Fibroblast of villous mesenchyme (primary cell): ENCODE data around the gene PRKAR2B. TPM values are rescaled to one million over a fixed set of nuclear protein-coding genes. Genes with fewer than 3 reads are reported as not detected.
"Not testable (repeated sequence)": the region's sequence is repeated elsewhere in the genome, so short reads cannot be mapped to it uniquely, and the experiment has no call there.

Experiments used
- DNase-seq: peaks from one replicate; pipeline ENCODE4 v3.0.0-alpha.2; 2010; ENCODE audit warnings: low read depth
- H3K4me3 ChIP-seq: 2 replicates; pipeline ENCODE4 v1.5.1; 2011; ENCODE audit warnings: low read depth, mild to moderate bottlenecking, low read length
- total RNA-seq: library from RNA; depleted of rRNA; stranded (reverse); fragments of >200 nt; gene quantifications from 2 replicates; pipeline ENCODE4 v1.2.3, GENCODE V29; 2012
- TF ChIP-seq, protein P1 (sequence below): IDR thresholded peaks from 2 replicates; pipeline ENCODE4 v1.5.1; 2012; ENCODE audit warnings: low read depth, mild to moderate bottlenecking, low read length; ENCODE audit not compliant: insufficient read depth

The PRKAR2B gene
- total RNA-seq, 1 donor = 3.9 TPM

DNA sequence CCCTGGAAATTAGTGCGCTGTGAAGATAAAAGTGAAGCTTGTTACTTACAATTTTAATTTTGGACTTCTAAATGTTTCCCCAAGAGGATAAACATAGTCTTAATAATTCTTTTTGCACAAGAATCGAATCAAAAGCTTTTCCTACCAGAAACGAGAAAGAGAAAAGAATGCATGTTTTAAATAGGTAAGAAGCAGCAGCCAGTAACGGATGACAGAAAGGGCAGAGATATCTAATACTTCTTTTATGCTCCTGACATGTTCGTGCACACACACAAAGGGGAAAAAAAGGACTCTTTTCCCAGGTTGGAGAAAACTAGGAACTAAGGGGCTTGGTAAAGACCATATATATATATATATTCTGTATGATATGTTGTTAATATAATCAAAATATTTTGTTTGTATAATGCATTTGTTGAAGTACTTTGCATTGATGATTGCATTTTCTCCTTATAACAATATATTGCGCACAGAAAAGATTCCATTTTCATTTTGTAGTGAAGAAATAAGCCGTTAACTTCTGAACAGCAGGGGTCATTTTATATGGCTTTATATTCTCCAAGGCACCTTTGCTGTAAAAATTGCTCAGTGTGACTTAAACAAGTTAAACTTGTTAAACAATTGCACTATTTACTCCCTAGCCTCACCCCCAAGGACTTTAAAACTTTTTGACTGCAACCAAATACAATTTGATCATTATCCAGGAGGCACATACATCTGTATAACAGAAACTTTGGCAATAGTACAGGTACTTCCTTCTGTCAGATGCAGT lies 2.2 kb downstream of the PRKAR2B start:
- no peak for DNase-seq
- H3K4me3 ChIP-seq = no peak overlapping the region
- TF ChIP-seq, protein P1, sequence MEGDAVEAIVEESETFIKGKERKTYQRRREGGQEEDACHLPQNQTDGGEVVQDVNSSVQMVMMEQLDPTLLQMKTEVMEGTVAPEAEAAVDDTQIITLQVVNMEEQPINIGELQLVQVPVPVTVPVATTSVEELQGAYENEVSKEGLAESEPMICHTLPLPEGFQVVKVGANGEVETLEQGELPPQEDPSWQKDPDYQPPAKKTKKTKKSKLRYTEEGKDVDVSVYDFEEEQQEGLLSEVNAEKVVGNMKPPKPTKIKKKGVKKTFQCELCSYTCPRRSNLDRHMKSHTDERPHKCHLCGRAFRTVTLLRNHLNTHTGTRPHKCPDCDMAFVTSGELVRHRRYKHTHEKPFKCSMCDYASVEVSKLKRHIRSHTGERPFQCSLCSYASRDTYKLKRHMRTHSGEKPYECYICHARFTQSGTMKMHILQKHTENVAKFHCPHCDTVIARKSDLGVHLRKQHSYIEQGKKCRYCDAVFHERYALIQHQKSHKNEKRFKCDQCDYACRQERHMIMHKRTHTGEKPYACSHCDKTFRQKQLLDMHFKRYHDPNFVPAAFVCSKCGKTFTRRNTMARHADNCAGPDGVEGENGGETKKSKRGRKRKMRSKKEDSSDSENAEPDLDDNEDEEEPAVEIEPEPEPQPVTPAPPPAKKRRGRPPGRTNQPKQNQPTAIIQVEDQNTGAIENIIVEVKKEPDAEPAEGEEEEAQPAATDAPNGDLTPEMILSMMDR = no peak

DNA sequence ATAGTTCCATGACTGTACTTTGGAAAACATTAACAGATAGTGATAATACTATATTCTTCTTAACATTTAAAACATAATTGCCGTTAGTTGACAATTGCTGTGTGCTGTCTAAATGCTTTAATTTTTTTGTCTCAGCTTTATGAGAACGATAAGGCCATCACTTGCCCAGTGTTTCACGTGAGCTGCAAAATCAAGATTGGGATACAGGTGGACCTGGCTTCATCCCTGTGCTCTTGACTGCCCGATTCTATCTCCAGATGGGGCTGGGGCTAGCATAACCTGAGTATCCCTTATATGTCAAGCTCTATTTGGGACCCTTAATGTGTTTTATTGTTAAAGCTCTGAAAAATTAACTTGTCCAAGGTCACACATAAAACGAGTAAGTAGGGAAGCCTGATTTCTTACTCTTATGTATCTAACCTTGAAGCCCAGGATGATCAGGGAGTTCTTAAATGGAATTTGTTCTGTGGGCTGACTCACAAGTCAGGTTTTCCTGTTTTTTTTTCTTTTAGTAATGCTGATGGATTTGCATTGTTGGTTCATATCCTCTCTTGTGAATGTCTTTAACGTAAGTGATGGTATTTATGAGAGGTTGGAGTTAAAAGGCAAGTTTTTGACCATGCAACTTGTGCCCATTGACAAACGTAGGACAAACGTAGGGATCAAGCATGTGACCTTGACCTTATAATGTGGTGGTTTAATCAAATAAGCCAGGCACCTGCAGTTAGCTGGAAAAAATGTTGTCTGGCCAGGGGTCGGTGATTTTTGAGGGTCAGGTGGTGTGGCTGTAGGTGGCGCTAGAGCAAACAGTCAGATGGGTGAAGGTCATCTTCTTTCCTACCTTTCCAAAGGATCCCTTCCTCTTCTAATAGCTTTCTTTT lies 3.6 kb downstream of the PRKAR2B start:
- DNase-seq = no peak
- TF ChIP-seq, protein P1 = no peak
- no peak overlapping the region for H3K4me3 ChIP-seq

DNA sequence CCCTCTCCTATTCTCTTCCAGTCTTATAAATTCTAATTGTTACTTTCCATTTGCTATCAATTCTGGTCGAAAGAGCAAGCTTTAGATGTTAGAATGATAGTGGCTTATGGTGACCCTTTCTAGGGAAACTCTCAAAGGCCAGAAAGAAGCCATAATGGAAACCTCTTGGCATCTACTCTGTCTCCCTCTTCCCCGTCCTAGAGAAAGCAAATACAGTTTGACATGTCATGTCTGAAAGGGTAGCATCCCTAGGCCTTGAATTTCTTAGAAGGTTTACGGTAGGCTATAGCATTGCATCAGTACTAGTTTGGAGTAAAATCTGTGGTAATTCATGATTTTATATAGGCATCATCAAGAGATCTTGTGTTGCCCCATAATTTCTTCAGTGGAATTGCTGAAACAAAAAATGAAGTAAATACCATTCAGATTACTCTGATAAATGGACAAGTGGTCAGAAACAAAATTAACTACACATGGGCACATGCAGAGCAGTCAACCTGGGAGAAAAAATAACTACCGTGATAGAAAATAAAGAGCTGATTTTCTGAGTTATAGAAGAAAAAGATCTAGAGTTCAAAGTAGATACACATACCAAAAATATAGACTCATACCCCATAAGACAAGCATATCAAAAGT lies 4.4 kb downstream of the PRKAR2B start:
- DNase-seq = no peak
- H3K4me3 ChIP-seq = no peak overlapping the region
- TF ChIP-seq, protein P1 = no peak

DNA sequence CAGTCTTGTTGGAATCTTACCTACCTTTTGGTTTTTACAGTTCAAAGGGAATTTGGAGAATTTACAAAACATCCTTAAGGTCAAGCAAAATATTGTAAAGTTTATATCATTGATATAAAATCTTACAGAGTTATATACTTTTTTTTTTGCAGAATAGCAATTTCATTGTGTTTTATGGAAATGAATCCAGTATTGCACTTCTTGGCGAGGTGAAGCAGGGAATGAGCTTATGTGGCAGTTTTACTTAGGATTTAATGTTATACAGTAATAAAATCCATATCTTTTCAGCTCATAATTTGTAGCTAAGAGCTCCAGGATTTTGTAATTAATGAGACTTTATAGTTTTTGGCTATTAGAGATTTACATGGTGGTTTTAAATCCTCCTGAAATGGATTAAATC lies 5.0 kb downstream of the PRKAR2B start:
- DNase-seq = no peak
- TF ChIP-seq, protein P1 = no peak
- H3K4me3 ChIP-seq = no peak overlapping the region

DNA sequence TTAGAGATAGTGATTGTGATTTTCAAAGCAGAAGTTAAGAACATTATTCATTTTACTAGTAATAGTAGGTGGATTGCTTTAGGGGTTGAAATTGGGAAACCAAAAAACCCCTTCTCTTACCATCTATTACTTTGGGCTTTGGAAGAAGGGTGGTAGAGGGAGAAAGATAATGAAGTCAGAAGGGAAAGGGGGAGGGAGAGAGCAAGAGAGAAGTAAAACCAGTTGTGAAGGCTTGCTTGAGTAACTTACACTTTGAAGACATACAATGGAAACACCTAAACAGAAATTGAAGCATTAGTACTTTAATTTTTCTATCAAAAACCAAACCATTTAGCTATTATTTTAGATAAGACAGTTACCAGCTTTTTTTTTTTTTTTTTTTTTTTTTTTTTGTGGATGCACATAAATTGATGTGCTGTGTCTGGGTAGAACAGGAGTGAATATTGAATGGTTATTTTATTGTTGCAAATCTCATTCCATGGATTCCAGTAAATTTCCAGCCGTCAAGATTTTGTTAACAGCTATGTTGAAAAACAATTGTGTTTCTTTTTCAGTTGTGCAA lies 5.5 kb downstream of the PRKAR2B start:
- TF ChIP-seq, protein P1 = no peak
- no peak for DNase-seq
- H3K4me3 ChIP-seq = no peak overlapping the region

DNA sequence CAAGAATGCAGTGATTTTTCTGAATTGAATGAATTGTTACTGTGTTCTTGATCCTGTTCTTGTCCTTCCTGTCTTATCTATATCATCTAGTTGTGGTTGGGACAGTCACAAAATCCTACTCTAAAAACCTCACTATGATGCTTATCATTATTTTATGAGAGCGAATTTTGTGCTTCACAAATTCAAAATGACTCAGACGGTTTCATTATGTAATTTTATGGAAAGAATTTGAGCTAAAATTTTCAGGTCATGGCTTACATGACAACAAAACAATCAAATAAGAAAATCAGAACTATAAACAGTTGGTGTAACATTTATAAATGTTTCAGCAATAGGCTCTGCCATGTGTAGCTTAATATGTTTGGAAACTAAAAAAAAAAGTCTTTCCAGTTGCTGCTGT lies 6.9 kb downstream of the PRKAR2B start:
- DNase-seq = peak; percentile 45
- H3K4me3 ChIP-seq = no peak overlapping the region
- TF ChIP-seq, protein P1 = no peak

DNA sequence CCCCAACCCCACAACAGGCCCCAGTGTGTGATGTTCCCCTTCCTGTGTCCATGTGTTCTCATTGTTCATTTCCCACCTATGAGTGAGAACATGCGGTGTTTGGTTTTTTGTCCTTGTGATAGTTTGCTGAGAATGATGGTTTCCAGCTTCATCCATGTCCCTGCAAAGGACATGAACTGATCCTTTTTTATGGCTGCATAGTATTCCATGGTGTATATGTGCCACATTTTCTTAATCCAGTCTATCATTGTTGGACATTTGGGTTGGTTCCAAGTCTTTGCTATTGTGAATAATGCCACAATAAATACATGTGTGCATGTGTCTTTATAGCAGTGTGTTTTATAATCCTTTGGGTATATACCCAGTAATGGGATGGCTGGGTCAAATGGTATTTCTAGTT lies 10.5 kb downstream of the PRKAR2B start:
- H3K4me3 ChIP-seq, DNase-seq: not testable (repeated sequence)

DNA sequence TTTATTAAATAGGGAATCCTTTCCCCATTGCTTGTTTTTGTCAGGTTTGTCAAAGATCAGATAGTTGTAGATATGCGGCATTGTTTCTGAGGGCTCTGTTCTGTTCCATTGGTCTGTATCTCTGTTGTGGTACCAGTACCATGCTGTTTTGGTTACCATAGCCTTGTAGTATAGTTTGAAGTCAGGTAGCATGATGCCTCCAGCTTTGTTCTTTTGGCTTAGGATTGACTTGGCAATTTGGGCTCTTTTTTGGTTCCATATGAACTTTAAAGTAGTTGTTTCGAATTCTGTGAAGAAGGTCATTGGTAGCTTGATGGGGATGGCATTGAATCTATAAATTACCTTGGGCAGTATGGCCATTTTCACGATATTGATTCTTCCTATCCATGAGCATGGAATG lies 11.6 kb downstream of the PRKAR2B start:
- DNase-seq, H3K4me3 ChIP-seq: not testable (repeated sequence)
